Endothelial cell of umbilical vein (primary cell): ENCODE data around the gene DDX43. TPM values are rescaled to one million over a fixed set of nuclear protein-coding genes. Genes with fewer than 3 reads are reported as not detected.

Source experiments
- BruUV-seq: library from RNA; stranded (reverse); fragments of 400-500 nt; replicated peaks from 2 replicates; lab custom pipeline; 2021; lab: Mats Ljungman, UMichigan
- CTCF ChIA-PET: fragments of 300-600, 350-600 bp; sonication (Branson Sonifier 250); formaldehyde crosslinking; loops from one replicate; lab custom pipeline; 2021; ENCODE audit warnings: antibody characterized with exemption, inconsistent platforms; lab: Charles Lee
- POLR2A ChIA-PET: fragments of 300-600, 350-600 bp; sonication (Branson Sonifier 250); formaldehyde crosslinking; loops from one replicate; lab custom pipeline; 2021; ENCODE audit warnings: antibody characterized with exemption, inconsistent platforms; lab: Charles Lee
- DNase-seq: peaks from one replicate; pipeline ENCODE4 v3.0.0-alpha.2; 2011; ENCODE audit warnings: low read depth, low spot score
- FAIRE-seq: peaks from 2 replicates; lab custom pipeline; 2011; peaks lifted over from hg19 to GRCh38; lab: Jason Lieb, UNC
- H2AFZ ChIP-seq: 2 replicates; pipeline ENCODE4 v1.6.0; 2012; ENCODE audit warnings: low read depth, low read length, control low read depth, inconsistent platforms
- H3K27ac ChIP-seq: 2 replicates; pipeline ENCODE4 v1.5.1; 2011; ENCODE audit warnings: low read depth, mild to moderate bottlenecking, control low read depth, low read length, moderate library complexity; ENCODE audit not compliant: insufficient read depth
- H3K27me3 ChIP-seq, 2 experiments: 2 replicates each; pipeline versions ENCODE4 v1.6.0 to v1.6.1; 2011; ENCODE audit warnings: low read length in 2 of 2, mixed read lengths in 1 of 2; ENCODE audit not compliant: control insufficient read depth in 2 of 2, insufficient read depth in 2 of 2
- H3K36me3 ChIP-seq, 2 experiments: 2 replicates in 1 of 2; 3 replicates in 1 of 2; pipeline ENCODE4 v1.5.1; 2011; ENCODE audit warnings: low read length in 2 of 2, mild to moderate bottlenecking in 1 of 2, moderate library complexity in 1 of 2; ENCODE audit not compliant: control insufficient read depth in 2 of 2, insufficient read depth in 2 of 2; ENCODE audit errors: extremely low read depth in 1 of 2
- H3K4me1 ChIP-seq: 3 replicates; pipeline ENCODE4 v1.5.1; 2011; ENCODE audit warnings: mild to moderate bottlenecking, low read length; ENCODE audit not compliant: control insufficient read depth, insufficient read depth; ENCODE audit errors: extremely low read depth
- H3K4me2 ChIP-seq: 2 replicates; pipeline ENCODE4 v1.6.1; 2011; ENCODE audit warnings: low read length, control low read depth, mixed read lengths; ENCODE audit not compliant: insufficient read depth
- H3K4me3 ChIP-seq, 3 experiments: fragments of 200-600 bp in 1 of 3; sonication (generic), shearing (Covaris generic) in 1 of 3; replicated peaks in 1 of 3; 2 replicates each; pipeline ENCODE4 v1.5.1; 2011 to 2016; ENCODE audit warnings: control low read depth in 3 of 3, low read length in 3 of 3, mild to moderate bottlenecking in 2 of 3, inconsistent platforms in 1 of 3, low read depth in 1 of 3, moderate library complexity in 1 of 3; ENCODE audit not compliant: insufficient read depth in 1 of 3
- H3K79me2 ChIP-seq: 2 replicates; pipeline ENCODE4 v1.6.0; 2012; ENCODE audit warnings: low read length, inconsistent platforms; ENCODE audit not compliant: control insufficient read depth, insufficient read depth
- H3K9ac ChIP-seq: replicated peaks from 2 replicates; pipeline ENCODE3; 2011; ENCODE audit warnings: low read length, control low read depth; ENCODE audit not compliant: insufficient read depth; ENCODE audit errors: extremely low read depth
- H3K9me1 ChIP-seq: replicated peaks from 3 replicates; pipeline ENCODE4 v1.6.0; 2011; ENCODE audit warnings: mild to moderate bottlenecking, low read length; ENCODE audit not compliant: control insufficient read depth, insufficient read depth; ENCODE audit errors: extremely low read depth
- H3K9me3 ChIP-seq: replicated peaks from 2 replicates; pipeline ENCODE4 v1.5.1; 2012; ENCODE audit warnings: low read length, inconsistent platforms; ENCODE audit not compliant: control insufficient read depth, insufficient read depth
- H4K20me1 ChIP-seq: replicated peaks from 2 replicates; pipeline ENCODE3; 2011; ENCODE audit warnings: mild to moderate bottlenecking, low read length; ENCODE audit not compliant: control insufficient read depth, insufficient read depth; ENCODE audit errors: extremely low read depth
- EZH2 ChIP-seq: IDR thresholded peaks from 2 replicates; pipeline ENCODE4 v1.6.1; 2012; ENCODE audit warnings: borderline replicate concordance, low read depth, mild to moderate bottlenecking, moderate library complexity, low read length, inconsistent platforms; ENCODE audit not compliant: severe bottlenecking
- FOS ChIP-seq: IDR thresholded peaks from 2 replicates; pipeline ENCODE4 v1.6.1; 2011; ENCODE audit warnings: mild to moderate bottlenecking, low read length, moderate library complexity, borderline replicate concordance; ENCODE audit not compliant: insufficient read depth
- GATA2 ChIP-seq: IDR thresholded peaks from 2 replicates; pipeline ENCODE4 v1.7.0; 2011; ENCODE audit warnings: low read depth, mild to moderate bottlenecking, moderate library complexity, mixed read lengths, low read length; ENCODE audit not compliant: insufficient read length, insufficient read depth
- JUN ChIP-seq: IDR thresholded peaks from 2 replicates; pipeline ENCODE4 v1.6.1; 2011; ENCODE audit warnings: borderline replicate concordance, low read depth; ENCODE audit not compliant: insufficient read length, insufficient read depth
- MYC ChIP-seq: IDR thresholded peaks from one replicate; pipeline ENCODE4 v1.6.1; 2011; ENCODE audit warnings: mild to moderate bottlenecking, low read depth, low read length
- POLR2A ChIP-seq: IDR thresholded peaks from 2 replicates; pipeline ENCODE4 v1.6.1; 2012; ENCODE audit warnings: low read depth, mild to moderate bottlenecking, control low read depth, low read length
- POLR2AphosphoS5 ChIP-seq: IDR thresholded peaks from 2 replicates; pipeline ENCODE4 v1.6.1; 2012; ENCODE audit warnings: low read depth, mild to moderate bottlenecking, control low read depth, low read length, moderate library complexity; ENCODE audit not compliant: insufficient read depth
- dilution Hi-C: fragments of 300-500 bp; cut with MboI; formaldehyde crosslinking; loops from one replicate; pipeline ENCODE4 v1.15.0; 2019; ENCODE audit warnings: low sequenced_read_pairs; ENCODE audit not compliant: extremely low pct_ligation_motif_present
- intact Hi-C: fragments of 100-400 bp; cut with micrococcal nuclease; formaldehyde crosslinking; loops from one replicate; pipeline ENCODE4 v1.10.0; 2022
- polyA plus RNA-seq, 4 experiments: library from polyadenylated mRNA; depleted of rRNA in 3 of 4; stranded (reverse) in 3 of 4; unstranded in 1 of 4; fragments of >200 nt; gene quantifications; 2 replicates each; pipeline versions ENCODE4 v1.2.1 to v1.2.3, GENCODE V29; 2011 to 2012; ENCODE audit warnings: missing spikeins in 1 of 4
- total RNA-seq: library from RNA; stranded (reverse); gene quantifications from 2 replicates; pipeline ENCODE4 v1.2.3, GENCODE V29; 2021
- TF ChIP-seq, protein P1 (sequence below): IDR thresholded peaks from 2 replicates; pipeline ENCODE4 v1.6.1; 2011; ENCODE audit not compliant: insufficient read depth, insufficient read length
- TF ChIP-seq, protein P2 (sequence below), 2 donors: IDR thresholded peaks; 1 replicate in 1 of 2; 2 replicates in 1 of 2; pipeline ENCODE4 v1.5.1; 2011; ENCODE audit warnings: low read length in 2 of 2, mild to moderate bottlenecking in 2 of 2, moderate library complexity in 2 of 2, control low read depth in 1 of 2, inconsistent platforms in 1 of 2, low read depth in 1 of 2; ENCODE audit not compliant: insufficient read depth in 1 of 2; ENCODE audit errors: extremely low read depth in 1 of 2

The DDX43 gene
- total and polyA plus RNA-seq, 2 donors (not counting 3 experiments of a cell fraction or from before 2014, with no cell fraction given) = 0.95 to 1.2 TPM

DNA sequence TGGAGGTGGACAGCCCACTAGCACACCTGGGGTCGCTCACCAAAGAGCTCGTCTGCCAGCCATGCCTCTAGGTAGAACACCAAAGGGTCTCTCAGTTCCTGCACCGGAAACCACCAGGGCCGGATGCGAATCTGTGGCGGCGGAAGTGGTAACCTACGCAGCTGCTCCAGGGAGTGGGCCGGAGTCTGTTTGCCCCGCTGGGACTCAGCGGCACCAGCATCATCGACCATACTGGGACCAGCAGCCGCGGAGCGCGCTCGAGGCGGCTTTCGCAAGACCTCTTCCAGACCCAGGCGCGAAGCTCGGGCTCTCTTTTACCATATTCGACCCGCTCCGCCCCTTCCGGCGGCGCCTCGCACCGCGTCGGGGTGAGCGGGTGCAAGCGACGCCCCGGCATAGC is 25.1 kb upstream of the DDX43 start, which contains the start of gene OOEP:
TSS of gene OOEP (minus strand) at position 335 of the 400 bp plus-strand sequence. CDS start at position 230, 105 bp downstream.
- H3K4me2 ChIP-seq = no peak within 1 kb of the TSS
- intact Hi-C loops = no loop called here
- no peak within 1 kb of the TSS for H3K9ac ChIP-seq
- no peak for TF ChIP-seq POLR2AphosphoS5
- TF ChIP-seq, protein P1, sequence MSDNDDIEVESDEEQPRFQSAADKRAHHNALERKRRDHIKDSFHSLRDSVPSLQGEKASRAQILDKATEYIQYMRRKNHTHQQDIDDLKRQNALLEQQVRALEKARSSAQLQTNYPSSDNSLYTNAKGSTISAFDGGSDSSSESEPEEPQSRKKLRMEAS = no peak
- TF ChIP-seq FOS = no peak
- no peak for TF ChIP-seq POLR2A
- TF ChIP-seq, protein P2, sequence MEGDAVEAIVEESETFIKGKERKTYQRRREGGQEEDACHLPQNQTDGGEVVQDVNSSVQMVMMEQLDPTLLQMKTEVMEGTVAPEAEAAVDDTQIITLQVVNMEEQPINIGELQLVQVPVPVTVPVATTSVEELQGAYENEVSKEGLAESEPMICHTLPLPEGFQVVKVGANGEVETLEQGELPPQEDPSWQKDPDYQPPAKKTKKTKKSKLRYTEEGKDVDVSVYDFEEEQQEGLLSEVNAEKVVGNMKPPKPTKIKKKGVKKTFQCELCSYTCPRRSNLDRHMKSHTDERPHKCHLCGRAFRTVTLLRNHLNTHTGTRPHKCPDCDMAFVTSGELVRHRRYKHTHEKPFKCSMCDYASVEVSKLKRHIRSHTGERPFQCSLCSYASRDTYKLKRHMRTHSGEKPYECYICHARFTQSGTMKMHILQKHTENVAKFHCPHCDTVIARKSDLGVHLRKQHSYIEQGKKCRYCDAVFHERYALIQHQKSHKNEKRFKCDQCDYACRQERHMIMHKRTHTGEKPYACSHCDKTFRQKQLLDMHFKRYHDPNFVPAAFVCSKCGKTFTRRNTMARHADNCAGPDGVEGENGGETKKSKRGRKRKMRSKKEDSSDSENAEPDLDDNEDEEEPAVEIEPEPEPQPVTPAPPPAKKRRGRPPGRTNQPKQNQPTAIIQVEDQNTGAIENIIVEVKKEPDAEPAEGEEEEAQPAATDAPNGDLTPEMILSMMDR (IDR thresholded peaks at IDR 0.05; ENCODE audit: extremely low read depth in 1 of 2, insufficient read depth in 1 of 2, low read depth in 1 of 2, low read length in 2 of 2) = no peak
- TF ChIP-seq EZH2 = no peak
- no peak for TF ChIP-seq MYC
- TF ChIP-seq GATA2 = no peak
- TF ChIP-seq JUN = no peak
- H3K27me3 ChIP-seq = no peaks in the 10 kb centered on the region
- BruUV-seq = no TSS peak
- H3K4me1 ChIP-seq = no peaks in the 10 kb centered on the region
- no peaks in the 10 kb centered on the region for H3K79me2 ChIP-seq
- no peaks in the 10 kb centered on the region for H4K20me1 ChIP-seq
- H3K27ac ChIP-seq = no peak within 1 kb of the TSS
- H3K4me3 ChIP-seq = no peak within 1 kb of the TSS
- no peaks in the 10 kb centered on the region for H3K36me3 ChIP-seq
- H2AFZ ChIP-seq = no peak within 1 kb of the TSS
- H3K9me3 ChIP-seq = no peaks in the 10 kb centered on the region
- DNase-seq (no peak), FAIRE-seq (no peak)
- POLR2A ChIA-PET = no interaction called here
- dilution Hi-C loops = no loop called here
- CTCF ChIA-PET = interaction anchor here (1.2 kb wide), 1 partner anchor 19 kb away, joined by 4 read pairs; no protein-coding TSS in a partner anchor
- no peaks in the 10 kb centered on the region for H3K9me1 ChIP-seq
